SW 1271 (cell line): ENCODE measurements around the gene TEN1.

ENCODE experiments used
- DNase-seq, 2 experiments: peaks; one replicate each; lab custom pipeline; 2025; lab: John Stamatoyannopoulos, UW

Gene TEN1

GRCh38 chr17:75976175-75976848, 2.7 kb upstream of the TEN1 start:
- DNase-seq = no peak

GRCh38 chr17:75979705-75980187, 706 bp downstream of the TEN1 start:
- DNase-seq = no peak

GRCh38 chr17:75980188-75981018, 1.4 kb downstream of the TEN1 start:
- no peak for DNase-seq

- no peak for DNase-seq
These were observed 2.1 kb downstream of the TEN1 start for GRCh38 chr17:75981019-75981615.

- DNase-seq = no peak
These were observed 4.6 kb downstream of the TEN1 start for GRCh38 chr17:75983501-75984181.

- DNase-seq = no peak
These were observed 6.9 kb downstream of the TEN1 start for GRCh38 chr17:75985986-75986385.

GRCh38 chr17:75987041-75987440, 8.0 kb downstream of the TEN1 start:
- DNase-seq = no peak

- no peak for DNase-seq
These were observed 12.4 kb downstream of the TEN1 start for GRCh38 chr17:75991396-75991795.

- no peak for DNase-seq
These were observed 15.8 kb downstream of the TEN1 start for GRCh38 chr17:75994802-75995370.

GRCh38 chr17:75995385-75995925, 16.4 kb downstream of the TEN1 start:
- DNase-seq = no peak

GRCh38 chr17:75996665-75997590, 17.9 kb downstream of the TEN1 start:
- DNase-seq = no peak

- no peak for DNase-seq
These were observed 19.3 kb downstream of the TEN1 start for GRCh38 chr17:75998327-75998795.

- DNase-seq = peak in 1 of 2 experiments; percentile 9
These were observed 21.1 kb downstream of the TEN1 start for GRCh38 chr17:76000016-76000754.

GRCh38 chr17:76000755-76001521, 21.9 kb downstream of the TEN1 start, which contains the start of gene CDK3:
CDK3 (plus strand) TSS chr17:76000855; CDS start chr17:76001426, 571 bp downstream.
- no peak for DNase-seq

GRCh38 chr17:76002100-76002499, 23.1 kb downstream of the TEN1 start:
- no peak for DNase-seq

- no peak for DNase-seq
These were observed 24.9 kb downstream of the TEN1 start for GRCh38 chr17:76003915-76004314.

- DNase-seq = no peak
These were observed 25.8 kb downstream of the TEN1 start for GRCh38 chr17:76004750-76005262.
